GF-D8 (cell line): Measurements from ENCODE around the gene DLEU7.

Source experiments
- DNase-seq: peaks from one replicate; lab custom pipeline; 2025; lab: John Stamatoyannopoulos, UW

Gene DLEU7

GRCh38 chr13:50843257-50844083, at the start of gene DLEU7:
DLEU7 (minus strand) TSS chr13:50843692; CDS start chr13:50843646, 46 bp downstream.
- no peak for DNase-seq

DNA sequence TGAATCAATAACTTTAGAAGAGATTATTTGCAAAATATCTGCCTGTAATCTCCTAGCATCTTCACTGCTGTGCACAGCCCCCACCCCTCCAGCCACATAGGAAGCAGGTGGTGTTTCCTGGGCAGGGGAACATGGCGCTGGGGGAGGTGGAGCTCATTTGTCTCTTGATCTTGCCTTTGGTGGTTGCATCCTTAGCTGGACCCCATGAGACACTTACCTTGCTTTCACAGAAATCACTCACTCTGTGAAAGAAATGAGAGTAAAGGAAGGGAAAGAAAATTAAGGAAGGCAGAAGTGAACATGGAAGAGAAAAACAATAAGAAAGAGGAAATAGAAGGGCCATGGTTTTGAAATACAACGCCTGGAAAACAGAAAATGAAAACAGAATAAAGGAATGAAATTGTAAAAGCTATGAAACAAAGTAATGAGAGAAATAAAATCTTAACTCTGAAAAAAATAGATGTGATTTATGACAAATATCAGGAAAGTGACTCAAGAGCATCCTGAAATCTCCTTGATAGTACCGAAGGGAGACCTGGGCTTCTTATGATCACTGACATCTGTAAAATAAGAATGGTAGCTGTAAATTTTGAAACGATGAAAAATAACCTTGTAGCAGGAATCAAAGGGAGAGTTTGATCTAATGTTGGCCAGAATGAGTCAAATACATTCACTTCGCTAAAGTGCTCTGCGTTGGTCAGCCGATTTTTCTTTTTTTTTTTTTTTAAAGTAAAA, 48.9 kb upstream of the DLEU7 start:
- peak; percentile 88 for DNase-seq

- DNase-seq, result peak; percentile 5
Observed at GRCh38 chr13:50891206-50891605, 47.7 kb upstream of the DLEU7 start.

DNA sequence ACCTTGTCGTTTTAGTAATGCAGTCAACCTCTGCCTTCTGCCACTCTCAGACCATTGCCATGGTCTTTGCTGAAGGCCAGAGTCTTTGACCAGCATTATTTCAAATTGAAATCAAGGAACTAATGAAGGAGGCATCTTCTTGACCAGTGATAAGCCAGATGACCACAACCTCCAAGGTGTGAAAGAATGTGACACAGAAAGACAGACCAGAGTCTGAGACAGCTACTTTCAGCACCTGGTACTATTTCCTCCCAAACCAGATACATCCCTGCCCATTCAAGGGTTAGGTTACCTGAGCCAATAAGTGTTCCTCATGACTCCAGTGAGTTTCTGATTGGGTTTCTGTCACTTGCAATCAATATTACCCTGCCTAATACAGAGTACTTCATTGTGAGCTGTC, 45.8 kb upstream of the DLEU7 start:
- DNase-seq, result no peak

DNA sequence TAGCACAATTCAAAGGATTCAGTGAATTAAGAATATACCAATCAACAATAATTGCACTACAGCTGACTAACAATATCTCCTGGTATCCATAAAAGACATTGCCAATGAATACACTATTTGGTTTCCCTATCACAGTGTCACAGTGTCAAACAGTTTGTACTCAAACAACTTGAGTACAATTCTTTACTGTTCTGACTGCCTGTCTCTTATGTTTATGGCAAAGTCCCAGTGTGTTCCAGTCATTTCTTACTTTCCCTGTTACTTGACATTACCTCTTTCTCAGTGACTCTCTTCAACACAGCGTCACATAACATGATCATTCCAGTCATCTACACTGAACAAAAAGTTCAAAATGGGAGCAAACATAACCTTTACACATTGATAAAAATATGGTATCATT, 44.9 kb upstream of the DLEU7 start:
- no peak for DNase-seq

DNA sequence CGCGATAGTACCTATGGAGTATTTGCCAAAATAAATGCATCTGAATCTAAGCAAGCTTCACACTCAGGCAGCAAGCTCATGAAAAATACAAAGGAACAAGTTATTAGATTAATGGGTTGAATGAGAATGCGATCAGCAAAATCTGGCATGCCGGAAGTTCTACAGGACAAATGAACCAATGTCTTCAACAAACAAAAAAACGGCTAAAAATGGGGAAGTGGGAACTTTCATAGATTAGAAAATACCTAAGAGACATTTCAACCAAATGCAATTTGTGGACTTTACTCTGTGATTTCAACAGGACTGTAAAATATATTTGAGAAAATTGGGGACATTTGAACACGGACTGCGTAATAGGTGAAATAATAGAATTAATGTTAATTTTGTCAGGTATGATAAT, 43.7 kb upstream of the DLEU7 start:
- DNase-seq, result peak; percentile 35

GRCh38 chr13:50884265-50884664, 40.8 kb upstream of the DLEU7 start:
- DNase-seq, result peak; percentile 26

DNA sequence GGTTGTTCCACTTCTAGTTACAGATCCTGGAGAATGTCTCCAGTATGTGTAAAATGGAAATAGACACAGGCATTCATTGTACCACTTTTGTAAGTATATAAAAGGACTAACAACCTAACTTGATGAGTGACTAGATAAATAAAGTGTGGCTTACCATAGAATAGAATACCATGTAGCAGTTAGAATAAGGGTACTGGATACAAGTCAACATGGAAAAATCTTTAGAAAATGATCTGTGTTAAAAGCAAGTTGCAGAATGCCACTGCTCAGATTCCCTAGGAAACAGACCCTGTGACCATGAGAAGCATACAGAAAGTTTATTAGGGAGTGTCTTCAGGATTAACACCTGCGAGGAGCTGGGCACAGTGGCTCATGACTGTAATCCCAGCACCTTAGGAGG, 40.2 kb upstream of the DLEU7 start:
- DNase-seq, result no peak

DNA sequence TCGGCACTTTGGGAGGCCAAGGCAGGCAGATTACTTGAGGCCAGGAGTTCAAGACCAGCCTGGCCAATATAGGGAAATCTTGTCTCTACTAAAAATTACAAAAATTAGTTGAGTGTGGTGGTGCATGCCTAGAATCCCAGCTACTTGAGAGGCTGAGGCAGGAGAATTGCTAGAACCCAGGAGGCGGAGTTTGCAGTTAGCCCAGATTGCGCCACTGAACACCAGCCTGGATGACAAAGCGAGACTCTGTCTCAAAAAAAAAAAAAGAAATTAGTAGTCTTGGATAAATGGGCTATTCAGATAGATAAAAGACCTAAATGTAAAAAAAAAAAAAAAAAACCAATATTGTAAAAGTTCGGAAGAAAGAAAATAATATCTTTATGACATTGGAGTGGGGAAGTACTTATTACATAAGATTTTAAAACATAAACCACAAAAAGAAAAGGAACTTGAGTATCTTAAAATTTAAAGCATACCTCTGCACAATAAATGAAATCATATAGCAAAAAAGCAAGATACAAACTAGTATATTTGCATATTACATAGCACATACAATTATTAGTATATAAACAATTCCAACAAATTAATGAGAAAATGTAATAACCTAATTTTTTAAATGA, 39.4 kb upstream of the DLEU7 start:
- DNase-seq, result peak; percentile 70

DNA sequence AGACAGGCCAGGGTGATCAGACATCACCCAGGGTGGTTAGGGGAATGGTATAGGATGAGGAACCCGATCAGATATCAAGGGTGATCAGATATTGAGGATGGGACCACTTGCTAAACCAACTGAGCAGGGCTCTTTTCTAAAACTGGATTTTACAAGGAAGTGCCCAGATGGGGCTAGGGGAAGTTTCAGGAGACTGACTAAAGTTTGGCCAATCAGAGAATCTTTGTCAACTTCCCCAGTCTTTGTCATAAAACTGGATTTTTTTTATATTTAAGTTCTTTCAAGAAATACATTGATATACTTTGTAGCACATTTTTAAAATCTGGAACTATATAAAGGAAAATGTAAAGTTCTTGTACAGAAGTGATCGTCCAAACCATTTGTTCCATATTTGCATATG, 30.5 kb upstream of the DLEU7 start:
- no peak for DNase-seq

- DNase-seq, result no peak
Observed at GRCh38 chr13:50873467-50873866, 30.0 kb upstream of the DLEU7 start.

DNA sequence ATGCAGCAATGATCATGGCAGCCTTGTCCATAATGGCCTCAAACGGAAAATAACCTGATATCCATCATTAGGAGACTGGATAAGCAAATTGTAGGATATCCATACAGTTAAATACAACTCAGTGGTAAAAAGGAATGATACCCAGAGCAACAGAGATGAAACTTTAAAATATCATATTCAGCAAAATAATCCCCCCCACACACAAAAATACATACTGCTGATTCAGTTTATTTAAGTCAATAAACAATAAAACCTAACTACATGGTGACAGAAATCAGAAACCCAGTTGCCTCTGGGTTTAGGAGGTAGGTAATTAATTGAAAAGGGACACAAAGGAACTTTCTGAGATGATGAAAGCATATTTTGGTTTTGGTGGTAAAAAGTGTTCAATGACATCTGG, 27.9 kb upstream of the DLEU7 start:
- DNase-seq, result no peak

DNA sequence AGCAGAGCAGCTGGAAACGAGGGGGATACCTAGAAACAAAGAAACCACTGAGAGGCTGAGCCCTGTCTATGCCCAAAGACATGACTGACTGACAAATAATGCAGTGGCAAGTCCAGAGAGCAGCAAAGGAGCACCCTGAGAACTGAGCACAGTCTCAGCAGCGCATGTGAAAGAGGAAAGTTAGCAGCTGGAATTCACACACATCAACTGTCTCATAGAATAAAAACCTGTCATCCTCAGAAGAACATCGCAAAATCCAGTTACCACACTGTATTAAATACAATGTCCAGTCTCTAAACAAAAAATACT, 24.1 kb upstream of the DLEU7 start:
- no peak for DNase-seq

DNA sequence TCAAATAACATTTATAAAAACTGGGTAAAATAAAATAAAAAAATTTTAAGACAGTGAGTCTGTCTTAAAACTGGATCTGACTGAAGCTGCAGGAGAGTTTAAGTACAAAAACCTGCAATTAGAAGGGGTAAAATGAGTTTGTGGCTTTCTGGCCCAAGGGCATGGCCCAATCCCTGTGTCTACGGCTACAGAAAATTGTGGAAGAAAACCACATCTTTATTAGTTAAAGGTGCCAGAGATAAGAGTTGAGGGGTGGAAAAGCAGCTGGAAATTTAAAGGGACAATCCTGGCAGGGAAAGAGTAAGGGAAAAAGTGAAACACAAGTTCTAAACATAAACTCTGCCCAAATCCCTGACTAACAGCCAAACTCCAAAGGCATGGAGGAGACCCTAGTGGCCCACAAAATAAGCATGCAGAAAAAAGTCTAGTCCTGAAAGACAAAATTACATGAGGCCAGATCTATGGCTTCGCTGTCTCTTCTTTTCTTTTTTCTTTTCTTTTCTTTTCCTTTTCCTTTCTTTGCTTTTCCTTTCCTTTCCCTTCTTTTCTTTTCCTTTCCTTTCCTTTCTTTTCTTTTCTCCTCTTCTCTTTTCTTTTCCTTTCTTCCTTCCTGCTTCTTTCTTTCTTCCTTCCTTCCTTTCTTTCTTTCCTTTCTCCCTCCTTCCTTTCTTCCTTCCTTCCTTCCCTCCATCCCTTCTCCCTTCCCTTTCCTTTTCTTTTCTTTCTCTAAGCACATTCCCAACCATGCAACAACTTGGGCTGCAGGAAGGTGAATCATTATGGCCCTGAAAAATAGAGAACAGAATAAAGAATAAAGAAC, 23.5 kb upstream of the DLEU7 start:
- DNase-seq, result no peak

GRCh38 chr13:50864492-50864891, 21.0 kb upstream of the DLEU7 start:
- DNase-seq, result no peak

- no peak for DNase-seq
Observed at GRCh38 chr13:50855681-50856080, 12.2 kb upstream of the DLEU7 start.

DNA sequence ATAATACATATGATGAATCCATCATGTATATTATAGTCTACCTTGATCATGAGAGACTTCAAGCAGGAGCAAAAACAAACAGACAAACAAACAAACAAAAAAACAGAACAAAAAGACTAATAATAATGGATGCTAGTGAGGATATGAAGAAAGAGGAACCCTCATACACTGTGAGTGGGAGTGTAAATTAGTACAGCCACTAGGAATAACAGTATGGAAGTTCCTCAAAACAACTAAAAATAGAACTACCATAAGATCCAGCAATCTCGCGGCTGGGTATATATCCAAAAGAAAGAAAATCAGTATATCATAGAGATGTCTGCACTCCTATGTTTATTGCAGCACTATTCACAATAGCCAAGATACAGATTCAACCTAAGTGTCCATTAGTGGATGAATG, 7.0 kb upstream of the DLEU7 start:
- no peak for DNase-seq

GRCh38 chr13:50847501-50847900, 4.0 kb upstream of the DLEU7 start:
- DNase-seq, result no peak

DNA sequence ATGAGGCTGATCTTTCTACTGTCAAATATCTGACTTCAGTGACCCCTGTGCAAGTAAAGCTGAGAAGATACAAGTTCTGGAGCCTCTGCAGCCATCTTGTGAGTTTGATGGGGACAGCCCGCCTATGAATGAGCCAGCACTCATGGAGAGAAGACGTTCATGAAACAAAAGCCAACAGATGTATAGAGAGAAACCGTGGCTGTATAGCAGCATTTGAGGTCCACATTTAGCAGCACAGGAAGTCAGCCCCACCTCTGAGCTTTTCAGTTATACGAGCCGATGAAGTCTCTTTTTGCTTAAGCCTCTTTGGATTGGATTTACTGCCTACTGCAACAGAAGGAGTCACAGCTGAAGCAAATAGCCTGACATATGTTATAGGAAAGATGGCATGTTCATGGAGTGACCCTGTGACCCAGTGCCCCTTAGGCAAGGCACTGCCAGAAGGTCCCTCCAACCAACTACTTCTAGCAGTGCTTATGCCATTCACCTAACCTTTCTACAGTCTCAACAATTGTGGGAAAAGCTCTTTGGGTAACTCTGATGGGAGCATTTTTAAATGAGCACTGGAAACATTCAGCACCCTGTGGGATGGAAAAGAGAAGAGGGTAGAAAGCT, 3.5 kb upstream of the DLEU7 start:
- DNase-seq, result no peak

DNA sequence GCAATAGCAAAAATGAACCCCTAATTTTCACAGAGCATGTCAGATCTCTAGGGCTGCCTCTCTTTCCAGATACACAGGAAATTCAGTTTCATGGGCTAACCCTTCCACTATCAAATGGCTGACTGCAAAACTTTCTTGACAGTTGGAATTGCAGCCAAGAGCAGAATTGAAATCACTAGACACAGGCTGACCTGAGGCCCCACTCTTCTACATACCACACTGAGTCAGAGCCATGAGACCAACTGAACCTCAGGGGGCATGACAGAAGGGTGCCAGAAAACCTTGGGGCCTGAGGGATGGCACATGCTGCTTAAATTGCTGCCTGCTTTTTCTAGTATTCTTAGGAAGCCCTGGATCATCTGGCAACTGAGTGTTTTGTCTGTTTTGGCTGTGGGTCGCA, 1.7 kb upstream of the DLEU7 start:
- no peak for DNase-seq

DNA sequence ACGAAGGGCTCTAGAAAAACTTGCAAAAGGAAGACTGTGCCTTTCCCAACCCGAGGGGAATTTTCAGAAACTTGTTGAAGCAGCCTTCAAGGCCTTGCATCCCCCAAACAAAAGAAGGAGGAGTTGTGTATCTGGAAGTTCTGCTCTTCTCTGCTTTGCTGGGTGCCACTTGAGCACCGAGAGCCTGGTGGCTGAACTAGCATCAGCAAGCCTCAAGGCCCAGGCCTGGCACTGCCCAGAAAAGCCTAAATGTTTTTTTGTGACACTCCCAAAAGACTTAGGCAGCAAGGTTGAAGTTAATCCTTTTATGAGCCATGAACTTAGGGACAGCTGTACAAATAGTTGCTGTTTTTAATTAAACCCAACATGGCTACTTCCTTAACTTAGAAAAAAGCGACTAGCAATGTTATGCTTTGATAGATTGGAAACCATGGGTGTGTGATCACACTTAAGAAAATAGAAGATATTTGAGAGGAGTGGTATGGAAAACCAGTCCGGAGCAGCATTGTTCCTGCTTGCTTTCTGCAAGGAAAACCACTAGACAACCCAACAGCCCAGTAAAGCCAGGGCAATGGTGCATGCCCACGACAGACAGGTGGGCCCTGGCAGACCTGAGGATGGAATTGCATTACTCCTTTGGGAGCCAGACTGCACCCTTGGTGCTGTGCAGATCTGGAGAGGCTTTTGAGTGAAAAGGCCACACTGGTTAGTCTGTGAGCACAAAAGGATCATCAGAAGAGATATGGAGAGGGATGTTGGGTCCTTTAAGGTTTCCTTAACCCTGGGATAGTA, 788 bp upstream of the DLEU7 start:
- no peak for DNase-seq
